HCT116 (cell line): Measurements from ENCODE around the gene CDK2AP2. TPM values are rescaled to one million over a fixed set of nuclear protein-coding genes. Genes with fewer than 3 reads are reported as not detected.

Source experiments
- ATAC-seq: fragments of 200-7000 bp; cut with Tn5 transposase; 2 replicates; pipeline ENCODE4 v1.9.1; 2020; ENCODE audit warnings: mild to moderate bottlenecking, moderate library complexity
- BruUV-seq: library from RNA; stranded (reverse); fragments of 400-500 nt; replicated peaks from 2 replicates; lab custom pipeline; 2021; lab: Mats Ljungman, UMichigan
- CTCF ChIA-PET: fragments of 300-600 bp; sonication (Branson Sonifier 250); formaldehyde crosslinking; loops from one replicate; lab custom pipeline; 2021; ENCODE audit warnings: antibody characterized with exemption; lab: Charles Lee
- POLR2A ChIA-PET: fragments of 300-600, 350-600 bp; sonication (Branson Sonifier 250); formaldehyde crosslinking; loops from one replicate; lab custom pipeline; 2021; ENCODE audit warnings: antibody characterized with exemption; lab: Charles Lee
- RAD21 ChIA-PET, 2 experiments: fragments of 300-600 bp; sonication (Branson Sonifier 250); formaldehyde crosslinking; loops; one replicate each; lab custom pipeline; 2023; ENCODE audit warnings: low total read pairs in 2 of 2; ENCODE audit not compliant: uncharacterized antibody in 2 of 2, unreplicated experiment in 2 of 2, low non-redundant PET in 1 of 2; lab: Charles Lee
- DNase-seq: peaks from one replicate; pipeline ENCODE4 v3.0.0-alpha.2; 2010; ENCODE audit warnings: low read depth, low spot score
- H2AFZ ChIP-seq: fragments of 200-600 bp; shearing (Covaris generic), sonication (generic); 2 replicates; pipeline ENCODE4 v1.6.1; 2017; ENCODE audit warnings: low read depth, mixed run types, mixed read lengths, antibody characterized with exemption, low read length; ENCODE audit not compliant: poor library complexity, severe bottlenecking
- H3K27ac ChIP-seq: 2 replicates; pipeline ENCODE4 v1.5.1; 2012; ENCODE audit warnings: low read depth, low read length
- H3K27me3 ChIP-seq: fragments of 200-600 bp; sonication (generic); 2 replicates; pipeline ENCODE4 v1.6.1; 2016; ENCODE audit warnings: mixed run types, low read length, mixed read lengths; ENCODE audit not compliant: insufficient read depth
- H3K36me3 ChIP-seq, 2 experiments: fragments of 200-500 bp in 1 of 2; fragments of 200-600 bp in 1 of 2; sonication (Bioruptor generic) in 1 of 2; sonication (generic) in 1 of 2; 2 replicates each; pipeline versions ENCODE4 v1.5.1 to v1.6.1; 2014 to 2016; ENCODE audit warnings: low read length in 2 of 2, inconsistent platforms in 1 of 2, mixed read lengths in 1 of 2, mixed run types in 1 of 2; ENCODE audit not compliant: insufficient read depth in 2 of 2, control insufficient read depth in 1 of 2
- H3K4me1 ChIP-seq, 2 experiments: fragments of 200-600 bp in 1 of 2; sonication (generic) in 1 of 2; 2 replicates each; pipeline versions ENCODE4 v1.5.1 to v1.6.1; 2012 to 2017; ENCODE audit warnings: low read length in 2 of 2, inconsistent platforms in 1 of 2, mild to moderate bottlenecking in 1 of 2, mixed read lengths in 1 of 2, mixed run types in 1 of 2, moderate library complexity in 1 of 2; ENCODE audit not compliant: insufficient read depth in 2 of 2, control insufficient read depth in 1 of 2
- H3K4me2 ChIP-seq: fragments of 200-600 bp; sonication (generic); 2 replicates; pipeline ENCODE4 v1.6.1; 2017; ENCODE audit warnings: mixed run types, low read length, mixed read lengths
- H3K4me3 ChIP-seq, 2 experiments: fragments of 200-600 bp in 1 of 2; sonication (generic) in 1 of 2; replicated peaks in 1 of 2; 2 replicates each; pipeline ENCODE4 v1.5.1; 2011 to 2016; ENCODE audit warnings: low read length in 2 of 2, control low read depth in 1 of 2, low read depth in 1 of 2, mild to moderate bottlenecking in 1 of 2, mixed read lengths in 1 of 2, mixed run types in 1 of 2
- H3K79me2 ChIP-seq: fragments of 200-600 bp; sonication (generic); 2 replicates; pipeline ENCODE4 v1.6.1; 2017; ENCODE audit warnings: mild to moderate bottlenecking, mixed run types, low read length, moderate library complexity, mixed read lengths; ENCODE audit not compliant: insufficient read depth
- H3K9ac ChIP-seq: fragments of 200-600 bp; sonication (generic); 2 replicates; pipeline ENCODE4 v1.6.1; 2016; ENCODE audit warnings: low read length, mixed read lengths
- H3K9me2 ChIP-seq: fragments of 200-600 bp; sonication (generic), shearing (Covaris generic); 2 replicates; pipeline ENCODE4 v1.6.1; 2017; ENCODE audit warnings: mixed run types, mild to moderate bottlenecking, moderate library complexity; ENCODE audit not compliant: insufficient read depth
- H3K9me3 ChIP-seq, 2 experiments: fragments of 200-500 bp in 1 of 2; fragments of 200-600 bp in 1 of 2; sonication (Bioruptor generic) in 1 of 2; sonication (generic) in 1 of 2; 2 replicates each; pipeline ENCODE4 v1.6.1; 2014 to 2017; ENCODE audit warnings: low read length in 2 of 2, mixed read lengths in 2 of 2, inconsistent platforms in 1 of 2, low read depth in 1 of 2, mild to moderate bottlenecking in 1 of 2, mixed run types in 1 of 2, moderate library complexity in 1 of 2; ENCODE audit not compliant: control insufficient read depth in 1 of 2, insufficient read depth in 1 of 2
- H4K20me1 ChIP-seq: fragments of 200-600 bp; sonication (generic), shearing (Covaris generic); 2 replicates; pipeline ENCODE4 v1.6.1; 2017; ENCODE audit warnings: mixed run types, mild to moderate bottlenecking, moderate library complexity; ENCODE audit not compliant: insufficient read depth
- CBX3 ChIP-seq: IDR thresholded peaks from 2 replicates; pipeline ENCODE4 v1.6.1; 2012; ENCODE audit warnings: low read depth
- EGR1 ChIP-seq: IDR thresholded peaks from 2 replicates; pipeline ENCODE4 v1.6.1; 2012; ENCODE audit warnings: low read depth
- EZH2phosphoT487 ChIP-seq: fragments of 200-600 bp; IDR thresholded peaks from 2 replicates; pipeline ENCODE4 v1.6.1; 2018; ENCODE audit warnings: antibody characterized with exemption, borderline replicate concordance
- FOSL1 ChIP-seq: IDR thresholded peaks from 2 replicates; pipeline ENCODE4 v1.6.1; 2012; ENCODE audit warnings: low read depth
- JUND ChIP-seq: IDR thresholded peaks from 2 replicates; pipeline ENCODE4 v1.6.1; 2012
- MAX ChIP-seq: IDR thresholded peaks from 2 replicates; pipeline ENCODE4 v1.6.1; 2012
- POLR2A ChIP-seq: IDR thresholded peaks from 2 replicates; pipeline ENCODE4 v1.7.0; 2011; ENCODE audit warnings: borderline replicate concordance; ENCODE audit not compliant: insufficient read depth, insufficient read length; ENCODE audit errors: extremely low read depth
- REST ChIP-seq: IDR thresholded peaks from 2 replicates; pipeline ENCODE4 v1.6.1; 2012; ENCODE audit warnings: low read depth
- TCF7L2 ChIP-seq: IDR thresholded peaks from 2 replicates; pipeline ENCODE4 v1.7.0; 2011; ENCODE audit warnings: borderline replicate concordance, inconsistent platforms; ENCODE audit not compliant: insufficient read depth, insufficient read length; ENCODE audit errors: extremely low read depth
- ZNF274 ChIP-seq: fragments of 200-500 bp; sonication (Bioruptor generic); IDR thresholded peaks from 2 replicates; pipeline ENCODE4 v1.6.1; 2014; ENCODE audit warnings: mild to moderate bottlenecking, low read depth, low read length, inconsistent platforms
- intact Hi-C: fragments of 100-400 bp; cut with micrococcal nuclease; formaldehyde crosslinking; loops from 2 replicates; pipeline ENCODE4 v1.10.0; 2022
- total RNA-seq: library from RNA; stranded (reverse); gene quantifications from one replicate; pipeline ENCODE4 v1.2.1, GENCODE V29; 2021; ENCODE audit not compliant: unreplicated experiment
- TF ChIP-seq, protein P1 (sequence below), 3 experiments: fragments of 200-600 bp in 1 of 3; sonication (generic) in 1 of 3; IDR thresholded peaks in 2 of 3; conservative IDR thresholded peaks in 1 of 3; 2 replicates each; pipeline ENCODE4 v1.5.1; 2012 to 2017; ENCODE audit warnings: low read depth in 2 of 3, low read length in 2 of 3, antibody characterized with exemption in 1 of 3, borderline replicate concordance in 1 of 3, control low read depth in 1 of 3, mild to moderate bottlenecking in 1 of 3, mixed read lengths in 1 of 3, mixed run types in 1 of 3, moderate library complexity in 1 of 3; ENCODE audit not compliant: insufficient read depth in 1 of 3
- TF ChIP-seq, protein P2 (sequence below): IDR thresholded peaks from 2 replicates; pipeline ENCODE4 v1.6.1; 2012
- TF ChIP-seq, protein P3 (sequence below): IDR thresholded peaks from 2 replicates; pipeline ENCODE4 v1.6.1; 2011; ENCODE audit warnings: mild to moderate bottlenecking, low read length, moderate library complexity; ENCODE audit not compliant: insufficient replicate concordance; ENCODE audit errors: extremely low read depth

The CDK2AP2 gene
- total RNA-seq, 1 experiment from 2014 or later = 53.6 TPM

- Histone ChIP-seq H2AFZ (no peak overlapping the region), H3K27ac (no peak overlapping the region), H3K4me1 (no peaks in the 10 kb centered on the region), H3K4me2 (no peak overlapping the region), H3K9me2 (no peaks in the 10 kb centered on the region), H3K4me3 (no peak overlapping the region), H4K20me1 (no peaks in the 10 kb centered on the region), H3K79me2 (no peaks in the 10 kb centered on the region), H3K9ac (no peak overlapping the region), H3K27me3 (no peaks in the 10 kb centered on the region), H3K36me3 (no peaks in the 10 kb centered on the region), H3K9me3 (peaks cover 9 to 11% of the 10 kb centered on the region in 2 experiments; a peak in 2 of 4 replicates)
- intact Hi-C loops = no loop called here
- ATAC-seq = no peak
- RAD21 ChIA-PET = no interaction called here
- DNase-seq = no peak
- BruUV-seq = no TSS peak
- no peak for TF ChIP-seq FOSL1
- TF ChIP-seq POLR2A = no peak
- TF ChIP-seq EGR1 = no peak
- no peak for TF ChIP-seq MAX
- TF ChIP-seq, protein P1, sequence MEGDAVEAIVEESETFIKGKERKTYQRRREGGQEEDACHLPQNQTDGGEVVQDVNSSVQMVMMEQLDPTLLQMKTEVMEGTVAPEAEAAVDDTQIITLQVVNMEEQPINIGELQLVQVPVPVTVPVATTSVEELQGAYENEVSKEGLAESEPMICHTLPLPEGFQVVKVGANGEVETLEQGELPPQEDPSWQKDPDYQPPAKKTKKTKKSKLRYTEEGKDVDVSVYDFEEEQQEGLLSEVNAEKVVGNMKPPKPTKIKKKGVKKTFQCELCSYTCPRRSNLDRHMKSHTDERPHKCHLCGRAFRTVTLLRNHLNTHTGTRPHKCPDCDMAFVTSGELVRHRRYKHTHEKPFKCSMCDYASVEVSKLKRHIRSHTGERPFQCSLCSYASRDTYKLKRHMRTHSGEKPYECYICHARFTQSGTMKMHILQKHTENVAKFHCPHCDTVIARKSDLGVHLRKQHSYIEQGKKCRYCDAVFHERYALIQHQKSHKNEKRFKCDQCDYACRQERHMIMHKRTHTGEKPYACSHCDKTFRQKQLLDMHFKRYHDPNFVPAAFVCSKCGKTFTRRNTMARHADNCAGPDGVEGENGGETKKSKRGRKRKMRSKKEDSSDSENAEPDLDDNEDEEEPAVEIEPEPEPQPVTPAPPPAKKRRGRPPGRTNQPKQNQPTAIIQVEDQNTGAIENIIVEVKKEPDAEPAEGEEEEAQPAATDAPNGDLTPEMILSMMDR (IDR thresholded peaks at IDR 0.05 in 2 of 3, conservative IDR thresholded peaks at IDR 0.05 in 1 of 3; ENCODE audit: borderline replicate concordance in 1 of 3, insufficient read depth in 1 of 3, low read depth in 2 of 3, low read length in 2 of 3) = no peak
- TF ChIP-seq CBX3 = no peak
- no peak for TF ChIP-seq EZH2phosphoT487
- TF ChIP-seq JUND = no peak
- no peak for TF ChIP-seq ZNF274
- TF ChIP-seq, protein P2, sequence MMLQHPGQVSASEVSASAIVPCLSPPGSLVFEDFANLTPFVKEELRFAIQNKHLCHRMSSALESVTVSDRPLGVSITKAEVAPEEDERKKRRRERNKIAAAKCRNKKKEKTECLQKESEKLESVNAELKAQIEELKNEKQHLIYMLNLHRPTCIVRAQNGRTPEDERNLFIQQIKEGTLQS = no peak
- TF ChIP-seq REST = no peak
- TF ChIP-seq, protein P3, sequence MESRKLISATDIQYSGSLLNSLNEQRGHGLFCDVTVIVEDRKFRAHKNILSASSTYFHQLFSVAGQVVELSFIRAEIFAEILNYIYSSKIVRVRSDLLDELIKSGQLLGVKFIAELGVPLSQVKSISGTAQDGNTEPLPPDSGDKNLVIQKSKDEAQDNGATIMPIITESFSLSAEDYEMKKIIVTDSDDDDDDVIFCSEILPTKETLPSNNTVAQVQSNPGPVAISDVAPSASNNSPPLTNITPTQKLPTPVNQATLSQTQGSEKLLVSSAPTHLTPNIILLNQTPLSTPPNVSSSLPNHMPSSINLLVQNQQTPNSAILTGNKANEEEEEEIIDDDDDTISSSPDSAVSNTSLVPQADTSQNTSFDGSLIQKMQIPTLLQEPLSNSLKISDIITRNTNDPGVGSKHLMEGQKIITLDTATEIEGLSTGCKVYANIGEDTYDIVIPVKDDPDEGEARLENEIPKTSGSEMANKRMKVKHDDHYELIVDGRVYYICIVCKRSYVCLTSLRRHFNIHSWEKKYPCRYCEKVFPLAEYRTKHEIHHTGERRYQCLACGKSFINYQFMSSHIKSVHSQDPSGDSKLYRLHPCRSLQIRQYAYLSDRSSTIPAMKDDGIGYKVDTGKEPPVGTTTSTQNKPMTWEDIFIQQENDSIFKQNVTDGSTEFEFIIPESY = no peak
- TF ChIP-seq TCF7L2 = no peak
- POLR2A ChIA-PET = no interaction called here
- CTCF ChIA-PET = no interaction called here
Measured at GRCh38 chr11:67538306-67538705, 30.3 kb upstream of the CDK2AP2 start.
